Measurements from ENCODE around the gene DOK7.

The DOK7 gene

DNA sequence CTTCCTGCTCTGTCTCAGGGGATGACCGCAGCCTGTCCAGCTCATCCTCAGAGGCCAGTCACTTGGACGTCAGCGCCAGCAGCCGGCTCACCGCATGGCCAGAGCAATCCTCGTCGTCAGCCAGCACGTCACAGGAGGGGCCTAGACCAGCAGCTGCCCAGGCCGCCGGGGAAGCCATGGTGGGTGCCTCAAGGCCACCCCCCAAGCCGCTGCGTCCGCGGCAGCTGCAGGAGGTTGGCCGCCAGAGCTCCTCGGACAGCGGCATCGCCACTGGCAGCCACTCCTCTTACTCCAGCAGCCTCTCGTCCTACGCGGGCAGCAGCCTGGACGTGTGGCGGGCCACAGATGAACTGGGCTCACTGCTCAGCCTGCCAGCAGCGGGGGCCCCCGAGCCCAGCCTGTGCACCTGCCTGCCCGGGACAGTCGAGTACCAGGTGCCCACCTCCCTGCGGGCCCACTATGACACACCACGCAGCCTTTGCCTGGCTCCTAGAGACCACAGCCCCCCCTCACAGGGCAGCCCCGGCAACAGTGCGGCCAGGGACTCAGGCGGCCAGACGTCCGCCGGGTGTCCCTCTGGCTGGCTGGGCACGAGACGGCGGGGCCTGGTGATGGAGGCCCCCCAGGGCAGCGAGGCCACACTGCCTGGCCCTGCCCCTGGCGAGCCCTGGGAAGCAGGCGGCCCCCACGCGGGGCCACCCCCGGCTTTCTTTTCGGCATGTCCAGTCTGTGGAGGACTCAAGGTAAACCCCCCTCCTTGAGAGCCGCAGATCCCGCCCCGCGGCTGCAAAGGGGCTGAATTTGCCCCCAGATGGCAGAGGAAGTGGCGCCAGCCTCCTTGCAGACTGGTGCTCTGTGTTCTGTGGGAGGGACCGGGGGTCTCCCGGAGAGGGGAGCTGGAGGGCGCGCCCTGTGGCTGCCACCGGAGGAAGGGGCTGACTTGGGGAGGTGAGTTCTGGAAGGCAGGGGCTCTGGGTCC, 29.9 kb downstream of the DOK7 start:
- DNase-seq, result no peak

DNA sequence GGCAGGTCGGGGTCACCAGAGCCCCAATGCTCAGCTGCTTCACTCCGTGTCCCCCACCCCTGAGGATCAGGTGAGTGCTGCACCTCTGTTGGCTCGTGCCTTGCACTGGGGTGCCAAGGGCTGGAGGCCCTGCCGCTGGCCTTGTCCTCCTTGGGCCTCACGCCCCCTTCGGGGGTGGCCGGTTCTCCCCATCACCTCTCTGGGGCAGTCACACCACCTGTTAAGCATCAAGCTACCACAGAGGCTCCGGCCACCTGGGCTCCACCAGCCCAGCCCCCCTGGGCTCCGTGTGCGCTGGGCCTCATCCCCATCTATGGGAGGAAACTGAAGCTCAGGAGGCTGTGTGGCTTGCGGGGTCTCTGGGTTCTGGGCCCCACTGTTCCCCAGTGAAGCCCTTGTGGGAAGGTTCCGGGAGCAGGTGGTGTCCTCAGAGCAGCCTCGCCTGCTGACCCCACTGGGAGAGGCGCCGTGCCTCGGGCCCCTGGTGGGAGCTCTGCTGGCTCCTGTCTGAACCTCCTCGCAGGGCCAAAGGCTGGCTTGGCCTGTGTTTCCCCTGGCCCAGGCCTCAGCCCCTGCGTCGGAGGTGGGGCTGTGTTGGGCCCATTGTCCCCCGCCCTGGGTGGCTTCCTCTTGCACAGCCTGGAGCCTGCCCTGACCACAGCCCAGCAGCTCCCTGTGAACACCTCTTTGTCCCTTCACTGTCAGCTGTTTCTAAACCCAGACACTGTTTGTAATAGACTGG, 30.8 kb downstream of the DOK7 start:
- no peak for DNase-seq

DNA sequence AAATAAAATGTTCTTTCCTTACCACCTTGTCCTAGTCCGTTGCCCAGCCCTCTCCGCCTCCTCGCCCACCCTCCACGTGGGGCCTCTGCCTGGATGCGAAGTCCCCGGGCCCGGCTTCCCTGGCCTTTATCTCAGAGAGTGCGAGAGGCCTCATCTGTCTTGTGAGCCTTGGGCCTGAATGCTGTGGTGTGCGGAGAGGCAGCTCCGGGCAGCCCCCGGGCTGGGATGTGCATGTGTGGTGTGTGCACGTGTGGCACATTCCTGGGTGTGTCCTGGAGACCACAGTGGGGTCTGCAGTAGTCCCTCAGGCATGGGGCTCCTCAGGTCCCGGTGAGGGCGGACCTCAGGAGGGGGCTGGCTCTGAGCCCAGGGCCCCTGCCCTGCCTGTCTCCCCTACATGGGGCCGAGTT, 31.4 kb downstream of the DOK7 start:
- no peak for DNase-seq

GRCh38 chr4:3495204-3495975, 32.3 kb downstream of the DOK7 start:
- no peak for DNase-seq

GRCh38 chr4:3496021-3496420, 32.9 kb downstream of the DOK7 start:
- no peak for DNase-seq

- DNase-seq, result no peak
Observed at GRCh38 chr4:3497095-3497494, 34.0 kb downstream of the DOK7 start.

DNA sequence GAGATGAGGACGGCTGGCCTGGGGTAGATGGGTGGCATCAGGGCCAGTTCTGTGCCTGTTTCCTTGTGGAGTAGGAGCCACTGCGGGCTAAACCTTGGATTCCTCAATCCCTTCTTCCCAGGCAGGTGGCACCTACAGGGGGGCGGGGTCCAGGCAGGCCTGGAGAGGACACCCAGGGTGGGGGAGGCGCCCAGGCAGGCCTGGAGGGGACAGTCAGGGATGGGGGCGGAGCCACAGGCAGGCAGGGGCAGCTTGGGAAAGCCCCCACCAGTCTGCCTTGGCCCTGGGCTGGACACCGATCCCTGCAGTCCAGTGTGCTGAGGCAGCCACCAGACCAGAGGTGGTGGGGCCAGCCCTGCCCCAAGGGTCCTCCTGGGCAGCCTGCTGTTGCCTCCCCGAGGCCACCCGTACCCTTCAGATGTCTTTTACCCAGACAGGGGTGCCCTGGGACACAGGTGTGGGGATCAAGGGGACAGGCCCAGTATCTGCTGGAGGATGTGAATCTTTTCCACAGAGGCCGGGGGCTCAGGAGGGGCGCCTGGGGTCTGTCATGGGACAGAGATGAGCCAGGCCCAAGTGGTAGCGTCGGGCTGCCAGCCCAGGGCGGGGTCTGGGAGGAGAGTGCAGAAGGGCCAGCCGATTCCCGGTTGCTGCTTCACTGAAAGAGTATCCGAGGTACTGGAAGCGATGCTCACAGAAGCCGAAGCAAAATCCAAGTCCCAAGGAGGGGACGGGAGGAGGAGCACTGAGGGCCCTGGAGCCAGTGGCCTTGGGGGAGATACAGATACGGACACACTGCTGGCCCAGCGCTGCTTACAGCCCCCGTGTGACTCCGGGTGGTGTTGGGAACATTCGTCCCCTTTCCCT, 34.6 kb downstream of the DOK7 start:
- DNase-seq, result no peak

DNA sequence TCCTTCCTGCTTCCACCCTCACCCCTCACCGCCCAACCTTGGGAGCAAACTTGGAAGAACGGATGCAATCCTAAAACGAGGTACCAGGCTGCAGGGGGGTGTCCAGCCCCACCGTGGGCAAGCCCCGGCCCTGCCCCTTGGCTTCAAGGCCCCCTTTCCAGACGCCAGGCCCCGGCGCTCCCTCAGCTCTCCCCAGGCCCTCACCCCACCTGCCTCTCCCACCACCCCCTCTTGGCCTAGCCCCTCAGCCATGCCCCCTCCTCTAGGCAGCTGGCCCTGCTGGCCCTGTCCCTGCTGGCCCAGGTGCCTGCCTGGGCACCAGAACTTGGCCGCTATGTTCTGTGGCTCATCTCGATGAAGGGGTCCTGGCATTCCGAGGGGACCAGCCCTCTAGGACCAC, 35.3 kb downstream of the DOK7 start:
- no peak for DNase-seq

- DNase-seq, result peak; percentile 46
Observed at GRCh38 chr4:3498901-3499510, 35.9 kb downstream of the DOK7 start.

DNA sequence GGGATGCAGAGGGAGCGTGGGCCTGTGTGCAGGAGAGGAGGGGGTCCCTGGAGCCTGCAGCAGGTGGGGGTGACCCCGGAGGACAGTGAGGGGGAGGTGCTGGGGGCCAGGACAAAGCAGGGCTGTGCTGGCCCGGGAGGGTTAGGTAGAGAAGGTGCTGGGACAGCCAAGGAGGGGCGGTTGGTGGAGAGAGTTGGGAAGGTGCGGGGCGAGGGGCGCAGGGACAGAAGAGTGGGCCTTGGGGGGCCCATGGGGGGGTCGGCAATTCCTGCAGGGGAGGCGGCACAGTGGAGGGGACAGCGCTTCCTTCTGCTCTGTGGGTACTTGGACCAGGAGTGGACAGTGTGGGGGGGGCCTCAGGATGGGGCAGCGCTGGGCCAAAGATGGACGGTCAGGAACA, 36.6 kb downstream of the DOK7 start:
- no peak for DNase-seq

DNA sequence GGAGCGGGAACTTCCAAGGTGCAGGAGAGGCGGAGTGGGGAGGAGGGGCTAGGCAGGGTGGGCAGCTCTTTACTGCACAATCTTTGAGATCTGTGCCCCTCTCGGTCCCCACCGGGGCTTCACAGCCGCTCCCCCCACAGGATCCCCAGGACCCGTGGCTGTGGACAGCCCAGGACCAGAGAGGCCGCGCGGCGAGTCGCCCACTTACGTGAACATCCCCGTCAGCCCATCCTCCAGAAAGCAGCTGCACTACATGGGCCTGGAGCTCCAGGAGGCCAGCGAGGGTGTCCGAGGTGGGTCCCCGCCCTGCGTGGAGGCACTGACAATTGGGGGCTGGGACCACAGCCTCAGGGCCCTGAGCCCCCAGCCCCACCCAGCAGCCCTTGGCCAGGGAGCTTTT, 37.0 kb downstream of the DOK7 start:
- DNase-seq, result no peak

DNA sequence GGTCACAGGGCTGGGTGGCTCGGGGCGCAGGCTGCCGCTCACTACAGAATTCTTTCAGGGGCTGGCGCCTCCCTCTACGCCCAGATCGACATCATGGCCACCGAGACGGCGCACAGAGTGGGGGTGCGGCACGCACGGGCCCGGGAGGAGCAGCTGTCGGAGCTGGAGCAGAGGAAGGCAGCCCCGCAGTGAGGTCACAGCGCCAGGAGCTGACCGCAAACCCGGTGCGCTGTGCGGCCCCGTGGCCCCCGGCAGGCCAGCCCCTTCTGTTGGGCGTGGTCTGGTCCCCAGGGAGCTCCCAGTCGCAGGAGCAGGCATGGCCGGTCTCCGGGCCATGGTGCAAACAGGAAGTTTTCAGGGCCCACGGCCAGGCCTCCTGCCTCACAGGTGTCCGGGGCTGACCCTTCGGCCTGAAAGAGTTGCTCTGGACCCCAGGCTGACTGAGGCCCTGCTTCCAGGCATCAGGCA, 37.6 kb downstream of the DOK7 start:
- no peak for DNase-seq

DNA sequence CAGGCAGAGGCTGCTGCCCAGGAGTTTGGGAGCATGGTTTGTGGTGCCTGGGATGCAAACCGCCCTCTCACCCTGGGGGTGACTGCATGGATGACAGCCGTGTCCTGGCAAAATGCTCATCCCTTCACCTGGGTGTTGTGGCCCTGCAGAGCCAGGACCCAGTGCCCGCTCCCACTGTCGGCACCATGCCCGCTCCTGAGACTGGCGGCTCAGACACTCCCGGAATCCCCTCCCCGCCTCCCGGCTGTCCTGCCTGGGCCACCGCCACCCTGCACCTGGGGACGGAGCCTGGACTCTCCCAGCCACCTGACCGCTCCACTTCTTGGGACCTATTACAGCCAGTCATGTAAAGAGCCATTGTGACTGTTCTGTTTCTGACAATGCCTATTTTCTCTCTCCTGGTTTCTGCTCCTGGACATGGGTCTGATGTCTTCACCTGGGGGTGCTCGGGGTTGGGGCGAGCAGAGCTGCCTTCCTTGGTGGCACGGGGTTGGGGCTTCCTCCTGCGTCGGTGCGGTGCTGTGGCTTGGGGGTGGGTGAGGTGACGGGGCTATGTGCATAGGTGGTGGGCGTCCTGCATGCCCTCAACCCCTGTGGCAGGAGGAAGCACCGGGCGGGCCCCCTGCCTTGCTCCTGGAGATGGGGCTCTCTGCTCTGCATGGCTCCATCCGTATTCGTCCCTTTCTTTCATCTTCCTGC, 38.2 kb downstream of the DOK7 start:
- no peak for DNase-seq

GRCh38 chr4:3501825-3502425, 38.8 kb downstream of the DOK7 start:
- no peak for DNase-seq

- no peak for DNase-seq
Observed at GRCh38 chr4:3502941-3503936, 40.1 kb downstream of the DOK7 start.

DNA sequence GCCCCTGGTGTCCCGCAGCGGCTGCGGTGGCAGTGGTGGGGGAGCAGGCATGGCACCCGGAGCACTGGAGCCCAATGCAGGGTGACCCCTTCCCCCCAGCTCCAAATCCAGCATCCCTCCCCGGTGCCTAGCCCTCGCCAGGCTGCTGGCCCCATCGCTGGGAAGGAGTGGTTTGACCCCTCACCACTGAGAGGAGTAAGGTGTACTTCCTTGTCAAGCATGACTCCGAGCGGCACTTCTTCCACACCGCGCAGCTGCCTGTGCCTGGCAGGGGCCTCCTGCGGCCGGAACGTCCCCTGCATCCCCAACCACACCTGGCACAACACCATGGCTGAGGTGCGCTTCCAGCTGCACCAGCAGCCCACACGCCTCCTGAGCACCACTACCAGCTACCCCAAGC, 42.1 kb downstream of the DOK7 start:
- DNase-seq, result no peak

DNA sequence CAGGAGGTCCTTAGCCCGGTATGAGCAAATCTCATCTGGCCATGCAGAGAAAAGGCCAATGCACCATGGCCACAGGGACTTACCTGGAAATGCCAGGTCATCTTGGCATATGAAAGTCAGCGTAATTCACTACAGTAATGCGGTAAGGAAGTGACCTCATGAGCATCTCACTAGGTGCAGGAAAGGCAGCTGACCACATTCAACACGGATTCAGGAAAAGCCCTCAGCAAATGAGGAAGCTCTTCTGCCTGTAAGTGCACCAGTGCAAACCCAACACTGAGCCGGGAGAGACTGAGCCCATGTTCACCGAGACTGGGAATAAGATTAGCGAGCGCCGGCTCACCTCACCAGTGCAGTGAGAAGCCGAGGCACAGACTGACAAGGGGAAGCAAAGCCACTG, 45.4 kb downstream of the DOK7 start:
- no peak for DNase-seq

GRCh38 chr4:3510481-3510880, 47.4 kb downstream of the DOK7 start:
- DNase-seq, result no peak

GRCh38 chr4:3511187-3511586, 48.1 kb downstream of the DOK7 start:
- no peak for DNase-seq
